Fibroblast of lung (primary cell): ENCODE results near the gene ITPKB. TPM values are rescaled to one million over a fixed set of nuclear protein-coding genes. Genes with fewer than 3 reads are reported as not detected.

Experiments
- DNase-seq, 2 donors: peaks; one replicate each; pipeline versions ENCODE4 v3.0.0 to v3.0.0-alpha.2; 2010; ENCODE audit warnings: low read depth in 2 of 2
- H2AFZ ChIP-seq: 2 replicates; pipeline ENCODE4 v1.5.1; 2012; ENCODE audit warnings: low read length, control low read depth, inconsistent platforms
- H3K27ac ChIP-seq: 2 replicates; pipeline ENCODE4 v1.5.1; 2011; ENCODE audit warnings: low read length, control low read depth; ENCODE audit not compliant: insufficient read depth
- H3K27me3 ChIP-seq: 2 replicates; pipeline ENCODE4 v1.5.1; 2011; ENCODE audit warnings: mild to moderate bottlenecking, low read length; ENCODE audit not compliant: control insufficient read depth, insufficient read depth
- H3K36me3 ChIP-seq: 2 replicates; pipeline ENCODE4 v1.5.1; 2011; ENCODE audit warnings: low read length; ENCODE audit not compliant: control insufficient read depth, insufficient read depth
- H3K4me1 ChIP-seq: 2 replicates; pipeline ENCODE4 v1.5.1; 2011; ENCODE audit warnings: low read length; ENCODE audit not compliant: control insufficient read depth, insufficient read depth; ENCODE audit errors: extremely low read depth
- H3K4me2 ChIP-seq: 2 replicates; pipeline ENCODE4 v1.5.1; 2011; ENCODE audit warnings: low read length, control low read depth; ENCODE audit not compliant: insufficient read depth; ENCODE audit errors: extremely low read depth
- H3K4me3 ChIP-seq, 4 experiments: fragments of 200-600 bp in 1 of 4; sonication (generic) in 1 of 4; replicated peaks in 1 of 4; 2 replicates each; pipeline ENCODE4 v1.5.1; 2011 to 2016; ENCODE audit warnings: low read length in 4 of 4, low read depth in 3 of 4, mild to moderate bottlenecking in 3 of 4, control low read depth in 2 of 4, inconsistent platforms in 1 of 4, mixed read lengths in 1 of 4; ENCODE audit not compliant: insufficient read depth in 1 of 4; ENCODE audit errors: control extremely low read depth in 1 of 4
- H3K79me2 ChIP-seq: 2 replicates; pipeline ENCODE4 v1.5.1; 2012; ENCODE audit warnings: mild to moderate bottlenecking, low read length, inconsistent platforms; ENCODE audit not compliant: control insufficient read depth, insufficient read depth
- H3K9ac ChIP-seq: 2 replicates; pipeline ENCODE4 v1.5.1; 2011; ENCODE audit warnings: mild to moderate bottlenecking, low read length, control low read depth; ENCODE audit not compliant: insufficient read depth
- H3K9me3 ChIP-seq: 2 replicates; pipeline ENCODE4 v1.5.1; 2012; ENCODE audit warnings: low read depth, low read length; ENCODE audit not compliant: control insufficient read depth, insufficient read depth
- H4K20me1 ChIP-seq: 2 replicates; pipeline ENCODE4 v1.5.1; 2011; ENCODE audit warnings: low read length; ENCODE audit not compliant: control insufficient read depth, insufficient read depth; ENCODE audit errors: extremely low read depth
- CTCF ChIP-seq, 2 donors: IDR thresholded peaks in 1 of 2; conservative IDR thresholded peaks in 1 of 2; 1 replicate in 1 of 2; 2 replicates in 1 of 2; pipeline ENCODE4 v1.5.1; 2011 to 2012; ENCODE audit warnings: low read length in 2 of 2, control low read depth in 1 of 2, inconsistent platforms in 1 of 2, low read depth in 1 of 2, mild to moderate bottlenecking in 1 of 2
- EZH2 ChIP-seq: IDR thresholded peaks from 2 replicates; pipeline ENCODE4 v1.5.1; 2012; ENCODE audit warnings: low read length, control low read depth, mild to moderate bottlenecking; ENCODE audit errors: missing control alignments
- polyA plus RNA-seq, 2 donors: library from polyadenylated mRNA; depleted of rRNA in 1 of 2; stranded (reverse) in 1 of 2; unstranded in 1 of 2; fragments of >200 nt; gene quantifications; 2 replicates each; pipeline ENCODE4 v1.2.1, GENCODE V29; 2011 to 2012; ENCODE audit warnings: missing spikeins in 1 of 2
- total RNA-seq: library from RNA; depleted of rRNA; stranded (reverse); fragments of >200 nt; gene quantifications from 2 replicates; pipeline ENCODE4 v1.2.1, GENCODE V29; 2014

Gene ITPKB
- total and polyA plus RNA-seq, 2 donors (not counting 1 experiment from before 2014, with no cell fraction given): 10.2 to 32.4 TPM

GRCh38 chr1:226597616-226598454, 141.2 kb downstream of the ITPKB start:
- Histone ChIP-seq H3K27ac (no peak overlapping the region), H2AFZ (no peak overlapping the region), H4K20me1 (no peaks in the 10 kb centered on the region), H3K4me2 (no peak overlapping the region), H3K4me3 (no peak overlapping the region), H3K4me1 (peaks cover 6% of the 10 kb centered on the region), H3K36me3 (no peaks in the 10 kb centered on the region), H3K79me2 (no peaks in the 10 kb centered on the region), H3K9me3 (no peaks in the 10 kb centered on the region), H3K9ac (no peak overlapping the region), H3K27me3 (peaks cover 13% of the 10 kb centered on the region)
- DNase-seq: no peak
- no peak for TF ChIP-seq CTCF (conservative IDR thresholded peaks at IDR 0.05 in 1 of 2, IDR thresholded peaks at IDR 0.05 in 1 of 2; ENCODE audit: low read depth in 1 of 2, low read length in 2 of 2)
- TF ChIP-seq EZH2: no peak

GRCh38 chr1:226596531-226597165, 142.4 kb downstream of the ITPKB start:
- no peak overlapping the region for H3K9ac ChIP-seq
- H3K4me2 ChIP-seq: no peak overlapping the region
- no peak overlapping the region for H2AFZ ChIP-seq
- no peaks in the 10 kb centered on the region for H3K36me3 ChIP-seq
- no peak overlapping the region for H3K27ac ChIP-seq
- DNase-seq: no peak
- H4K20me1 ChIP-seq: no peaks in the 10 kb centered on the region
- no peaks in the 10 kb centered on the region for H3K9me3 ChIP-seq
- H3K79me2 ChIP-seq: no peaks in the 10 kb centered on the region
- no peak for TF ChIP-seq EZH2
- no peak for TF ChIP-seq CTCF (conservative IDR thresholded peaks at IDR 0.05 in 1 of 2, IDR thresholded peaks at IDR 0.05 in 1 of 2; ENCODE audit: low read depth in 1 of 2, low read length in 2 of 2)
- H3K4me3 ChIP-seq: no peak overlapping the region
- no peaks in the 10 kb centered on the region for H3K4me1 ChIP-seq
- peaks cover 13% of the 10 kb centered on the region for H3K27me3 ChIP-seq

GRCh38 chr1:226593541-226593940, 145.5 kb downstream of the ITPKB start:
- no peak overlapping the region for H3K4me2 ChIP-seq
- DNase-seq: no peak
- H3K36me3 ChIP-seq: no peaks in the 10 kb centered on the region
- H3K79me2 ChIP-seq: no peaks in the 10 kb centered on the region
- H3K27ac ChIP-seq: no peak overlapping the region
- no peaks in the 10 kb centered on the region for H4K20me1 ChIP-seq
- H3K4me3 ChIP-seq: no peak overlapping the region
- H3K9me3 ChIP-seq: no peaks in the 10 kb centered on the region
- TF ChIP-seq EZH2 (no peak), CTCF (conservative IDR thresholded peaks at IDR 0.05 in 1 of 2, IDR thresholded peaks at IDR 0.05 in 1 of 2; ENCODE audit: low read depth in 1 of 2, low read length in 2 of 2) (no peak)
- no peak overlapping the region for H2AFZ ChIP-seq
- H3K9ac ChIP-seq: no peak overlapping the region
- H3K4me1 ChIP-seq: no peaks in the 10 kb centered on the region
- H3K27me3 ChIP-seq: no peaks in the 10 kb centered on the region
